Mesendoderm (in vitro differentiated cells): Measurements from ENCODE around the gene COMMD9.

Experiments
- DNase-seq: peaks from one replicate; pipeline ENCODE4 v3.0.0; 2013
- H2AK5ac ChIP-seq: 2 replicates; pipeline ENCODE4 v1.6.1; 2013; ENCODE audit warnings: low read length, inconsistent platforms
- H2BK120ac ChIP-seq: 2 replicates; pipeline ENCODE4 v1.6.1; 2013; ENCODE audit warnings: low read depth, mild to moderate bottlenecking, low read length, moderate library complexity, mixed read lengths
- H2BK15ac ChIP-seq: replicated peaks from 2 replicates; pipeline ENCODE4 v1.6.1; 2013; ENCODE audit warnings: low read depth, mild to moderate bottlenecking, moderate library complexity
- H2BK5ac ChIP-seq: 2 replicates; pipeline ENCODE4 v1.6.1; 2013; ENCODE audit warnings: low read length, inconsistent platforms
- H3K18ac ChIP-seq: 2 replicates; pipeline ENCODE4 v1.6.1; 2013; ENCODE audit warnings: mild to moderate bottlenecking, low read length, mixed read lengths
- H3K23ac ChIP-seq: one replicate; pipeline ENCODE4 v1.6.1; 2013; ENCODE audit warnings: low read length
- H3K27ac ChIP-seq: 2 replicates; pipeline ENCODE4 v1.5.1; 2013; ENCODE audit warnings: low read depth, mild to moderate bottlenecking, inconsistent platforms, low read length, moderate library complexity
- H3K27me3 ChIP-seq: 2 replicates; pipeline ENCODE4 v1.6.1; 2013; ENCODE audit warnings: low read length, control low read depth, mild to moderate bottlenecking, inconsistent platforms; ENCODE audit not compliant: insufficient read depth, poor library complexity
- H3K36me3 ChIP-seq: 2 replicates; pipeline ENCODE4 v1.6.1; 2013; ENCODE audit warnings: low read length, inconsistent platforms; ENCODE audit not compliant: control insufficient read depth, insufficient read depth
- H3K4ac ChIP-seq: one replicate; pipeline ENCODE4 v1.6.1; 2013; ENCODE audit warnings: low read depth, mild to moderate bottlenecking, low read length, moderate library complexity
- H3K4me1 ChIP-seq: 2 replicates; pipeline ENCODE4 v1.6.1; 2013; ENCODE audit warnings: low read depth, low read length, inconsistent platforms; ENCODE audit not compliant: control insufficient read depth
- H3K4me2 ChIP-seq: 2 replicates; pipeline ENCODE4 v1.6.1; 2013; ENCODE audit warnings: low read length
- H3K4me3 ChIP-seq: 2 replicates; pipeline ENCODE4 v1.5.1; 2013; ENCODE audit warnings: mild to moderate bottlenecking, low read length
- H3K56ac ChIP-seq: one replicate; pipeline ENCODE4 v1.6.1; 2013; ENCODE audit warnings: low read length
- H3K79me1 ChIP-seq: 2 replicates; pipeline ENCODE4 v1.6.1; 2013; ENCODE audit warnings: low read length, inconsistent platforms
- H3K79me2 ChIP-seq: 2 replicates; pipeline ENCODE4 v1.6.1; 2013; ENCODE audit warnings: mild to moderate bottlenecking, low read length; ENCODE audit not compliant: control insufficient read depth, insufficient read depth
- H3K9ac ChIP-seq: 2 replicates; pipeline ENCODE4 v1.6.1; 2013; ENCODE audit warnings: low read length, inconsistent platforms
- H4K5ac ChIP-seq: one replicate; pipeline ENCODE4 v1.6.1; 2013; ENCODE audit warnings: low read length
- H4K8ac ChIP-seq: one replicate; pipeline ENCODE4 v1.6.1; 2013; ENCODE audit warnings: low read depth, mild to moderate bottlenecking, control low read depth, low read length, moderate library complexity
- WGBS: extraction: QIAGEN DNeasy Blood & Tissue Kit; methylation state at CpG from one replicate; pipeline ENCODE4 v1.1.7; 2013; ENCODE audit warnings: low lambda C conversion rate, missing lambda C conversion rate; ENCODE audit not compliant: insufficient coverage; ENCODE audit errors: extremely low coverage; 5-methylcytosine and 5-hydroxymethylcytosine counted together

Gene COMMD9

GRCh38 chr11:36313750-36314433 is 24.7 kb upstream of the COMMD9 start:
- no peak overlapping the region for H2BK120ac ChIP-seq
- H2BK15ac ChIP-seq: no peak overlapping the region
- no peak for DNase-seq
- H3K4me3 ChIP-seq: no peak overlapping the region
- H4K8ac ChIP-seq: no peak overlapping the region
- H2AK5ac ChIP-seq: no peak overlapping the region
- H3K27me3 ChIP-seq: no peaks in the 10 kb centered on the region
- no peaks in the 10 kb centered on the region for H3K79me2 ChIP-seq
- H3K79me1 ChIP-seq: no peaks in the 10 kb centered on the region
- H3K4ac ChIP-seq: no peak overlapping the region
- no peaks in the 10 kb centered on the region for H3K4me1 ChIP-seq
- H3K18ac ChIP-seq: no peak overlapping the region
- no CpG with 5 or more reads among the region's 3 CpGs for WGBS
- H4K5ac ChIP-seq: no peak overlapping the region
- H3K36me3 ChIP-seq: no peaks in the 10 kb centered on the region
- no peak overlapping the region for H2BK5ac ChIP-seq
- H3K9ac ChIP-seq: no peak overlapping the region
- H3K56ac ChIP-seq: no peak overlapping the region
- H3K23ac ChIP-seq: no peak overlapping the region
- H3K4me2 ChIP-seq: no peak overlapping the region
- no peak overlapping the region for H3K27ac ChIP-seq

GRCh38 chr11:36312611-36313472 is 23.6 kb upstream of the COMMD9 start:
- no peak overlapping the region for H4K5ac ChIP-seq

GRCh38 chr11:36311926-36312595 is 22.8 kb upstream of the COMMD9 start:
- no peak overlapping the region for H3K23ac ChIP-seq
- no peak overlapping the region for H2AK5ac ChIP-seq
- H3K9ac ChIP-seq: no peak overlapping the region
- no peaks in the 10 kb centered on the region for H3K79me1 ChIP-seq
- WGBS: no CpG with 5 or more reads among the region's 4 CpGs
- H3K56ac ChIP-seq: no peak overlapping the region
- H3K79me2 ChIP-seq: no peaks in the 10 kb centered on the region
- no peaks in the 10 kb centered on the region for H3K27me3 ChIP-seq
- H3K4me1 ChIP-seq: no peaks in the 10 kb centered on the region
- H2BK5ac ChIP-seq: no peak overlapping the region
- no peak overlapping the region for H3K18ac ChIP-seq
- no peak overlapping the region for H3K4me2 ChIP-seq
- H3K4me3 ChIP-seq: no peak overlapping the region
- H3K4ac ChIP-seq: no peak overlapping the region
- H3K36me3 ChIP-seq: no peaks in the 10 kb centered on the region
- H2BK15ac ChIP-seq: no peak overlapping the region
- no peak for DNase-seq
- H4K5ac ChIP-seq: no peak overlapping the region
- H4K8ac ChIP-seq: no peak overlapping the region
- no peak overlapping the region for H2BK120ac ChIP-seq
- H3K27ac ChIP-seq: no peak overlapping the region

More at GRCh38 chr11:36312611-36313472, 23.6 kb upstream of the COMMD9 start:
- H2AK5ac ChIP-seq: no peak overlapping the region
- no peak overlapping the region for H3K4ac ChIP-seq
- H3K18ac ChIP-seq: no peak overlapping the region
- H4K8ac ChIP-seq: no peak overlapping the region
- no CpG with 5 or more reads among the region's 6 CpGs for WGBS
- no peak overlapping the region for H3K4me3 ChIP-seq
- no peaks in the 10 kb centered on the region for H3K4me1 ChIP-seq
- H3K27me3 ChIP-seq: no peaks in the 10 kb centered on the region
- no peak overlapping the region for H3K9ac ChIP-seq
- no peak overlapping the region for H3K23ac ChIP-seq
- H3K27ac ChIP-seq: no peak overlapping the region
- no peaks in the 10 kb centered on the region for H3K36me3 ChIP-seq
- no peak overlapping the region for H3K56ac ChIP-seq
- DNase-seq: no peak
- no peak overlapping the region for H2BK120ac ChIP-seq
- H2BK15ac ChIP-seq: no peak overlapping the region
- no peaks in the 10 kb centered on the region for H3K79me1 ChIP-seq
- no peak overlapping the region for H3K4me2 ChIP-seq
- no peaks in the 10 kb centered on the region for H3K79me2 ChIP-seq
- H2BK5ac ChIP-seq: no peak overlapping the region

- WGBS: no CpG with 5 or more reads among the region's 4 CpGs
- H3K23ac ChIP-seq: no peak overlapping the region
- no peaks in the 10 kb centered on the region for H3K27me3 ChIP-seq
Observed at GRCh38 chr11:36309779-36310178, 20.6 kb upstream of the COMMD9 start.

GRCh38 chr11:36308577-36308976 is 19.4 kb upstream of the COMMD9 start:
- no CpG with 5 or more reads among the region's 1 CpG for WGBS
- H3K4me3 ChIP-seq: no peak overlapping the region
- H3K79me1 ChIP-seq: no peaks in the 10 kb centered on the region
- no peak overlapping the region for H4K5ac ChIP-seq
- no peak overlapping the region for H3K18ac ChIP-seq
- no peak overlapping the region for H3K56ac ChIP-seq
- no peaks in the 10 kb centered on the region for H3K79me2 ChIP-seq
- no peak overlapping the region for H4K8ac ChIP-seq
- H3K4me1 ChIP-seq: no peaks in the 10 kb centered on the region
- H2BK15ac ChIP-seq: no peak overlapping the region
- no peak overlapping the region for H2AK5ac ChIP-seq
- H3K27me3 ChIP-seq: no peaks in the 10 kb centered on the region
- DNase-seq: no peak
- H2BK120ac ChIP-seq: no peak overlapping the region
- H2BK5ac ChIP-seq: no peak overlapping the region
- no peak overlapping the region for H3K9ac ChIP-seq
- no peak overlapping the region for H3K23ac ChIP-seq
- H3K4me2 ChIP-seq: no peak overlapping the region
- no peak overlapping the region for H3K27ac ChIP-seq
- no peak overlapping the region for H3K4ac ChIP-seq
- H3K36me3 ChIP-seq: no peaks in the 10 kb centered on the region

More at GRCh38 chr11:36309779-36310178, 20.6 kb upstream of the COMMD9 start:
- Histone ChIP-seq H4K5ac (no peak overlapping the region), H3K4me1 (no peaks in the 10 kb centered on the region), H4K8ac (no peak overlapping the region), H3K36me3 (no peaks in the 10 kb centered on the region), H2BK15ac (no peak overlapping the region), H3K4ac (no peak overlapping the region), H2BK5ac (no peak overlapping the region), H3K79me1 (no peaks in the 10 kb centered on the region), H3K18ac (no peak overlapping the region), H3K56ac (no peak overlapping the region), H3K4me2 (no peak overlapping the region), H3K4me3 (no peak overlapping the region), H3K27ac (no peak overlapping the region), H3K9ac (no peak overlapping the region), H2AK5ac (no peak overlapping the region), H2BK120ac (no peak overlapping the region), H3K79me2 (no peaks in the 10 kb centered on the region)
- no peak for DNase-seq
